ENCODE data around the gene ABCF1. TPM values are rescaled to one million over a fixed set of nuclear protein-coding genes. Genes with fewer than 3 reads are reported as not detected.

The ABCF1 gene
- total RNA-seq, 1 experiment from 2014 or later, result 26.1 TPM

GRCh38 chr6:30640481-30640880 lies 69.2 kb downstream of the ABCF1 start:
- Histone ChIP-seq H3K27me3 (no peaks in the 10 kb centered on the region), H3K36me3 (no peaks in the 10 kb centered on the region), H3K4me3 (no peak overlapping the region), H3K9me3 (no peaks in the 10 kb centered on the region)
- DNase-seq, result no peak

GRCh38 chr6:30641048-30641447 lies 69.8 kb downstream of the ABCF1 start:
- H3K27me3 ChIP-seq, result no peaks in the 10 kb centered on the region
- H3K9me3 ChIP-seq, result no peaks in the 10 kb centered on the region
- H3K4me3 ChIP-seq, result no peak overlapping the region
- no peak for DNase-seq
- H3K36me3 ChIP-seq, result no peaks in the 10 kb centered on the region; the same call in 1 of the 2 replicates

Other genes with a start within 250 kb of the ABCF1 start
- 7.6 and 9.3 TPM in 2 replicates for gene TRIM39, start 244.5 kb upstream of the ABCF1 start, total RNA-seq (2014; rRNA removed; shearing (Covaris generic); ENCODE audit: low replicate concordance)
- 41.8 and 52.0 TPM in 2 replicates for gene RPP21, start 226.3 kb upstream of the ABCF1 start, total RNA-seq (2014; rRNA removed; shearing (Covaris generic); ENCODE audit: low replicate concordance)
- 25.6 and 28.9 TPM in 2 replicates for gene HLA-E, start 81.9 kb upstream of the ABCF1 start, total RNA-seq (2014; rRNA removed; shearing (Covaris generic); ENCODE audit: low replicate concordance)
- gene GNL1, start 15.0 kb upstream of the ABCF1 start, total RNA-seq (2014; rRNA removed; shearing (Covaris generic); ENCODE audit: low replicate concordance), result 27.3 and 33.6 TPM in 2 replicates
- gene PRR3, start 14.1 kb upstream of the ABCF1 start, total RNA-seq (2014; rRNA removed; shearing (Covaris generic); ENCODE audit: low replicate concordance), result 0.64 and 1.2 TPM in 2 replicates
- gene PPP1R10, start 45.8 kb downstream of the ABCF1 start, total RNA-seq (2014; rRNA removed; shearing (Covaris generic); ENCODE audit: low replicate concordance), result 3.9 and 6.7 TPM in 2 replicates
- gene MRPS18B, start 46.4 kb downstream of the ABCF1 start, total RNA-seq (2014; rRNA removed; shearing (Covaris generic); ENCODE audit: low replicate concordance), result 11.9 and 29.9 TPM in 2 replicates
- gene ATAT1, start 55.4 kb downstream of the ABCF1 start, total RNA-seq (2014; rRNA removed; shearing (Covaris generic); ENCODE audit: low replicate concordance), result 0.16 TPM in 1 of 2 replicates, not detected in the other
- gene C6orf136, start 75.7 kb downstream of the ABCF1 start, total RNA-seq (2014; rRNA removed; shearing (Covaris generic); ENCODE audit: low replicate concordance), result 1.9 and 3.2 TPM in 2 replicates
- gene DHX16, start 101.6 kb downstream of the ABCF1 start, total RNA-seq (2014; rRNA removed; shearing (Covaris generic); ENCODE audit: low replicate concordance), result 16.6 and 24.2 TPM in 2 replicates
- gene PPP1R18, start 115.2 kb downstream of the ABCF1 start, total RNA-seq (2014; rRNA removed; shearing (Covaris generic); ENCODE audit: low replicate concordance), result 31.1 and 32.0 TPM in 2 replicates
- gene NRM, start 119.5 kb downstream of the ABCF1 start, total RNA-seq (2014; rRNA removed; shearing (Covaris generic); ENCODE audit: low replicate concordance), result 0.25 and 3.4 TPM in 2 replicates
- 5.4 and 10.8 TPM in 2 replicates for gene MDC1, start 145.8 kb downstream of the ABCF1 start, total RNA-seq (2014; rRNA removed; shearing (Covaris generic); ENCODE audit: low replicate concordance)
- 241 and 386 TPM in 2 replicates for gene TUBB, start 148.9 kb downstream of the ABCF1 start, total RNA-seq (2014; rRNA removed; shearing (Covaris generic); ENCODE audit: low replicate concordance)
- 111 and 137 TPM in 2 replicates for gene FLOT1, start 171.2 kb downstream of the ABCF1 start, total RNA-seq (2014; rRNA removed; shearing (Covaris generic); ENCODE audit: low replicate concordance)
- gene IER3, start 173.1 kb downstream of the ABCF1 start, total RNA-seq (2014; rRNA removed; shearing (Covaris generic); ENCODE audit: low replicate concordance), result 53.6 and 54.6 TPM in 2 replicates

Measured in MG63 (cell line).